Sigmoid colon (tissue), 7 donors: ENCODE data around the gene CACNB2. TPM values are rescaled to one million over a fixed set of nuclear protein-coding genes. Genes with fewer than 3 reads are reported as not detected.
"Not testable (repeated sequence)": the region's sequence is repeated elsewhere in the genome, so short reads cannot be mapped to it uniquely, and the experiment has no call there.

Experiments used
- DNase-seq: peaks from one replicate; pipeline ENCODE4 v3.0.0-alpha.2; 2019
- H3K27ac ChIP-seq, 4 donors: fragments of 200-600 bp; sonication (generic); one replicate each; pipeline ENCODE4 v1.5.1; 2016 to 2019; ENCODE audit warnings: mild to moderate bottlenecking in 1 of 4
- H3K27me3 ChIP-seq, 3 donors: fragments of 200-600 bp; sonication (generic); one replicate each; pipeline ENCODE4 v1.5.1; 2019; ENCODE audit warnings: mild to moderate bottlenecking in 1 of 3
- H3K36me3 ChIP-seq, 4 donors: fragments of 200-600 bp; sonication (generic); one replicate each; pipeline ENCODE4 v1.5.1; 2016 to 2019
- H3K4me1 ChIP-seq, 4 donors: fragments of 200-600 bp; sonication (generic); one replicate each; pipeline ENCODE4 v1.5.1; 2017 to 2019
- H3K4me3 ChIP-seq, 4 donors: fragments of 200-600 bp; sonication (generic); one replicate each; pipeline ENCODE4 v1.5.1; 2017 to 2019; ENCODE audit warnings: mild to moderate bottlenecking in 2 of 4, moderate library complexity in 1 of 4
- H3K9me3 ChIP-seq, 4 donors: fragments of 200-600 bp in 3 of 4; sonication (generic) in 3 of 4; one replicate each; pipeline versions ENCODE4 v1.5.1 to v1.6.1; 2013 to 2019
- CTCF ChIP-seq, 4 experiments: fragments of 450-650 bp in 3 of 4; fragments of 200-600 bp in 1 of 4; IDR thresholded peaks; one replicate each; pipeline ENCODE4 v1.5.1; 2016 to 2019; ENCODE audit warnings: antibody characterized with exemption in 4 of 4, mild to moderate bottlenecking in 3 of 4, moderate library complexity in 2 of 4
- EP300 ChIP-seq, 4 donors: sonication (generic); formaldehyde crosslinking; IDR thresholded peaks; one replicate each; pipeline ENCODE4 v1.6.1; 2017; ENCODE audit warnings: antibody characterized with exemption in 4 of 4
- POLR2A ChIP-seq, 2 donors: fragments of 450-650 bp; IDR thresholded peaks; one replicate each; pipeline ENCODE4 v1.6.1; 2016; ENCODE audit warnings: antibody characterized with exemption in 2 of 2, mild to moderate bottlenecking in 2 of 2, moderate library complexity in 2 of 2
- POLR2AphosphoS5 ChIP-seq, 4 donors: sonication (generic); formaldehyde crosslinking; IDR thresholded peaks; one replicate each; pipeline ENCODE4 v1.6.1; 2017; ENCODE audit warnings: antibody characterized with exemption in 4 of 4
- WGBS, 2 donors: extraction: QIAGEN DNeasy Blood & Tissue Kit; methylation state at CpG; one replicate each; pipeline ENCODE4 v1.1.7; 2013; 5-methylcytosine and 5-hydroxymethylcytosine counted together
- intact Hi-C: fragments of 100-400 bp; cut with DNase I; formaldehyde crosslinking; loops from one replicate; pipeline ENCODE4 v1.15.1; 2023
- polyA plus RNA-seq, 3 donors: library from polyadenylated mRNA; stranded (reverse); fragments of 200-250 nt; gene quantifications; one replicate each; pipeline ENCODE4 v1.2.3, GENCODE V29; 2013
- total RNA-seq, 4 donors: library from RNA; depleted of rRNA; stranded (reverse); fragments of >200 nt; gene quantifications; one replicate each; pipeline ENCODE4 v1.1.0, GENCODE V29; 2016
- donor health status: healthy with polysubstance abuse.
- donor health status: Bipolar disorder and iron deficiency.
- donor health status: healthy.

Gene CACNB2
- total and polyA plus RNA-seq, 7 donors, result 1.2 to 85.3 (median 36.0) TPM

- TF ChIP-seq POLR2A (IDR thresholded peaks at IDR 0.05), result no peak
- no peak for TF ChIP-seq CTCF (IDR thresholded peaks at IDR 0.05)
- no peak for TF ChIP-seq POLR2AphosphoS5 (IDR thresholded peaks at IDR 0.05)
- TF ChIP-seq EP300 (IDR thresholded peaks at IDR 0.05), result no peak
- Histone ChIP-seq H3K27ac (no peak overlapping the region), H3K9me3 (no peaks in the 10 kb centered on the region), H3K4me1 (peaks cover 0 to 11% (median 1%) of the 10 kb centered on the region in 4 donors), H3K4me3 (no peak overlapping the region), H3K36me3 (no peaks in the 10 kb centered on the region), H3K27me3 (no peaks in the 10 kb centered on the region)
- 70 to 86% methylated on average over 3 of the region's 3 CpGs for WGBS, 2 donors
- no peak for DNase-seq
- intact Hi-C loops, result no loop called here
These were observed 289.1 kb downstream of the CACNB2 start for GRCh38 chr10:18429335-18429734.

GRCh38 chr10:18436902-18437301 is 296.7 kb downstream of the CACNB2 start:
- Histone ChIP-seq H3K27me3 (no peaks in the 10 kb centered on the region), H3K4me1 (peaks cover 0 to 8% (median 0%) of the 10 kb centered on the region in 4 donors), H3K9me3 (no peaks in the 10 kb centered on the region), H3K4me3 (no peak overlapping the region), H3K36me3 (no peaks in the 10 kb centered on the region), H3K27ac (no peak overlapping the region)
- intact Hi-C loops, result no loop called here
- DNase-seq, result no peak
- 31 to 74% methylated on average over 1 of the region's 1 CpG for WGBS, 2 donors
- TF ChIP-seq CTCF (IDR thresholded peaks at IDR 0.05) (no peak), POLR2A (IDR thresholded peaks at IDR 0.05) (no peak), POLR2AphosphoS5 (IDR thresholded peaks at IDR 0.05) (no peak), EP300 (IDR thresholded peaks at IDR 0.05) (no peak)

GRCh38 chr10:18437486-18437885 is 297.3 kb downstream of the CACNB2 start:
- intact Hi-C loops, result no loop called here
- no peak for DNase-seq
- TF ChIP-seq POLR2AphosphoS5 (IDR thresholded peaks at IDR 0.05) (no peak), POLR2A (IDR thresholded peaks at IDR 0.05) (no peak), EP300 (IDR thresholded peaks at IDR 0.05) (no peak), CTCF (IDR thresholded peaks at IDR 0.05) (no peak)
- H3K27me3 ChIP-seq, result no peaks in the 10 kb centered on the region
- peaks cover 0 to 8% (median 0%) of the 10 kb centered on the region in 4 donors for H3K4me1 ChIP-seq
- 73 to 75% methylated on average over 5 of the region's 5 CpGs for WGBS, 2 donors
- no peaks in the 10 kb centered on the region for H3K36me3 ChIP-seq
- H3K27ac ChIP-seq, result no peak overlapping the region
- H3K9me3 ChIP-seq, result no peaks in the 10 kb centered on the region
- no peak overlapping the region for H3K4me3 ChIP-seq

GRCh38 chr10:18438361-18439126 is 298.3 kb downstream of the CACNB2 start:
- intact Hi-C loops, result no loop called here
- no peak for DNase-seq
- WGBS, 2 donors, result 91 to 92% methylated on average over 17 of the region's 17 CpGs
- no peak for TF ChIP-seq POLR2AphosphoS5 (IDR thresholded peaks at IDR 0.05)
- TF ChIP-seq EP300 (IDR thresholded peaks at IDR 0.05), result no peak
- Histone ChIP-seq H3K4me1 (peaks cover 0 to 2% (median 0%) of the 10 kb centered on the region in 4 donors), H3K36me3 (no peaks in the 10 kb centered on the region), H3K9me3 (no peaks in the 10 kb centered on the region), H3K27me3 (no peaks in the 10 kb centered on the region), H3K27ac (peak overlapping the region in 1 of 4 donors; percentile 24), H3K4me3 (no peak overlapping the region)

GRCh38 chr10:18439601-18440000 is 299.4 kb downstream of the CACNB2 start:
- intact Hi-C loops, result no loop called here
- TF ChIP-seq EP300 (IDR thresholded peaks at IDR 0.05) (no peak), POLR2AphosphoS5 (IDR thresholded peaks at IDR 0.05) (no peak)
- no peaks in the 10 kb centered on the region for H3K9me3 ChIP-seq
- H3K27ac ChIP-seq, result no peak overlapping the region
- no peak for DNase-seq
- H3K4me3 ChIP-seq, result no peak overlapping the region
- no peaks in the 10 kb centered on the region for H3K27me3 ChIP-seq
- 85 to 89% methylated on average over 4 of the region's 4 CpGs for WGBS, 2 donors
- peaks cover 0 to 3% (median 0%) of the 10 kb centered on the region in 4 donors for H3K4me1 ChIP-seq
- no peaks in the 10 kb centered on the region for H3K36me3 ChIP-seq

GRCh38 chr10:18445635-18446034 is 305.4 kb downstream of the CACNB2 start:
- H3K9me3 ChIP-seq, H3K4me3 ChIP-seq, H3K36me3 ChIP-seq, H3K4me1 ChIP-seq, intact Hi-C loops, DNase-seq, H3K27ac ChIP-seq, H3K27me3 ChIP-seq: not testable (repeated sequence)
- WGBS, 2 donors, result 88 to 89% methylated on average over 6 of the region's 6 CpGs
